RWPE1 (cell line): ENCODE measurements around the gene ZNF839.
A peak's percentile ranks its signal among the peaks of the same experiment; 100 is the strongest.

ENCODE experiments used
- CTCF ChIA-PET: fragments of 350-600 bp; sonication (Branson Sonifier 250); formaldehyde crosslinking; extraction: SDS; loops from one replicate; lab custom pipeline; 2021; lab: Yijun Ruan, JAX
- POLR2A ChIA-PET: fragments of 400-600 bp; formaldehyde crosslinking; extraction: SDS; loops from one replicate; lab custom pipeline; 2020; ENCODE audit warnings: antibody characterized with exemption; ENCODE audit not compliant: low non-redundant PET; lab: Yijun Ruan, JAX
- DNase-seq: peaks from one replicate; pipeline ENCODE4 v3.0.0; 2012; ENCODE audit warnings: low spot score
- H3K27ac ChIP-seq: fragments of 450-650 bp; 2 replicates; pipeline ENCODE4 v1.5.1; 2017
- CTCF ChIP-seq: fragments of 450-650 bp; conservative IDR thresholded peaks from 2 replicates; pipeline ENCODE4 v1.5.1; 2017; ENCODE audit warnings: low read depth, mild to moderate bottlenecking

The ZNF839 gene

GRCh38 chr14:102356280-102356679 is 36.7 kb downstream of the ZNF839 start:
- H3K27ac ChIP-seq: no peak overlapping the region
- TF ChIP-seq CTCF: no peak
- ChIA-PET CTCF (no interaction called here), POLR2A (no interaction called here)
- DNase-seq: no peak

- DNase-seq: no peak
- TF ChIP-seq CTCF: no peak
- ChIA-PET CTCF (interaction anchor here (0.6 kb wide), 1 partner anchor 34 kb away, joined by 3 read pairs; no protein-coding TSS in a partner anchor), POLR2A (no interaction called here)
- H3K27ac ChIP-seq: no peak overlapping the region
Measured at GRCh38 chr14:102359341-102359740, 39.8 kb downstream of the ZNF839 start.

GRCh38 chr14:102360388-102360787 is 40.8 kb downstream of the ZNF839 start:
- no peak for TF ChIP-seq CTCF
- POLR2A ChIA-PET: no interaction called here
- H3K27ac ChIP-seq: peak overlapping the region; percentile 25; the same call in 1 of the 2 replicates
- CTCF ChIA-PET: no interaction called here
- no peak for DNase-seq

- POLR2A ChIA-PET: interaction anchor here (0.7 kb wide), 1 partner anchor 14 kb away, joined by 3 read pairs; no protein-coding TSS in a partner anchor
- peak overlapping the region; percentile 87 for H3K27ac ChIP-seq
- CTCF ChIA-PET: interaction anchor here (0.7 kb wide), 1 partner anchor 232 kb away, joined by 4 read pairs; no protein-coding TSS in a partner anchor
- DNase-seq: peak; percentile 52
- TF ChIP-seq CTCF: no peak
Measured at GRCh38 chr14:102362084-102362483, 42.5 kb downstream of the ZNF839 start.

- POLR2A ChIA-PET: interaction anchor here (0.7 kb wide), 1 partner anchor 13 kb away, joined by 3 read pairs; no protein-coding TSS in a partner anchor
Measured at GRCh38 chr14:102362545-102363181, 43.1 kb downstream of the ZNF839 start, which contains the start of the genes CINP and TECPR2. Gene CINP, minus strand, starts transcription at chr14:102362890. Its CDS starts 39 bp downstream, at chr14:102362851. Gene TECPR2, plus strand, starts transcription at chr14:102362941. Its CDS starts 13,781 bp downstream, at chr14:102376722.

More at GRCh38 chr14:102362545-102363181, 43.1 kb downstream of the ZNF839 start, which contains the start of the genes CINP and TECPR2:
- CTCF ChIA-PET: interaction anchor here (0.7 kb wide), 1 partner anchor 232 kb away, joined by 4 read pairs; no protein-coding TSS in a partner anchor
- no peak for TF ChIP-seq CTCF
- peak within 1 kb of the TSS; percentile 87 for H3K27ac ChIP-seq
- peak; percentile 97 for DNase-seq
